PC-9 (cell line): Measurements from ENCODE around the gene CD36.

Experiments used
- EZH2 ChIP-seq: fragments of 200-600 bp; sonication (generic); IDR thresholded peaks from 2 replicates; pipeline ENCODE4 v1.8.0; 2017; ENCODE audit warnings: antibody characterized with exemption, low read depth
- TF ChIP-seq, protein P1 (sequence below): fragments of 200-600 bp; sonication (generic); conservative IDR thresholded peaks from 2 replicates; pipeline ENCODE4 v1.6.1; 2017; ENCODE audit warnings: mixed run types, antibody characterized with exemption, mild to moderate bottlenecking, moderate library complexity

DNA sequence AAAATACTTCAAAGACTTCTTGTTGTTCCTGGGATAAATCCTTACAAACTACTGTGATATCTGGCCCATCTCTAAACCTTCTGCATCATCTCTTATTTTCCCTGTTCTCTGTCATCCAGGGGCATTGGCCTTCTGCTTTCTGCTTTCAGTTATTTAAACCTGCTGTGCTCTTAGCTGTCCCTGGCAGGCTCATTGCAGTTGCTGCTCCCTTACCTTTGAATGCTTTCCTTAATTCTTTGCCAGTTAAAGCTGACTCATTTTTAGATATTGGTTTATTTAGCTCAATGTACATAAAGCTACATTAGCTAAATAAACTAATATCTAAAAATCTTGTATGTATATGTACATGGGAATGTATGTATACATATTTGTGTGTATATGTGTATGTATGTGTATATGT is 40.6 kb upstream of the CD36 start:
- TF ChIP-seq EZH2, result no peak
- TF ChIP-seq, protein P1, sequence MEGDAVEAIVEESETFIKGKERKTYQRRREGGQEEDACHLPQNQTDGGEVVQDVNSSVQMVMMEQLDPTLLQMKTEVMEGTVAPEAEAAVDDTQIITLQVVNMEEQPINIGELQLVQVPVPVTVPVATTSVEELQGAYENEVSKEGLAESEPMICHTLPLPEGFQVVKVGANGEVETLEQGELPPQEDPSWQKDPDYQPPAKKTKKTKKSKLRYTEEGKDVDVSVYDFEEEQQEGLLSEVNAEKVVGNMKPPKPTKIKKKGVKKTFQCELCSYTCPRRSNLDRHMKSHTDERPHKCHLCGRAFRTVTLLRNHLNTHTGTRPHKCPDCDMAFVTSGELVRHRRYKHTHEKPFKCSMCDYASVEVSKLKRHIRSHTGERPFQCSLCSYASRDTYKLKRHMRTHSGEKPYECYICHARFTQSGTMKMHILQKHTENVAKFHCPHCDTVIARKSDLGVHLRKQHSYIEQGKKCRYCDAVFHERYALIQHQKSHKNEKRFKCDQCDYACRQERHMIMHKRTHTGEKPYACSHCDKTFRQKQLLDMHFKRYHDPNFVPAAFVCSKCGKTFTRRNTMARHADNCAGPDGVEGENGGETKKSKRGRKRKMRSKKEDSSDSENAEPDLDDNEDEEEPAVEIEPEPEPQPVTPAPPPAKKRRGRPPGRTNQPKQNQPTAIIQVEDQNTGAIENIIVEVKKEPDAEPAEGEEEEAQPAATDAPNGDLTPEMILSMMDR, result no peak
